Mucosa of descending colon (tissue), 3 donors: Measurements from ENCODE around the gene SOCS7. TPM values are rescaled to one million over a fixed set of nuclear protein-coding genes. Genes with fewer than 3 reads are reported as not detected.

Experiments
- ATAC-seq: fragments of 200-7000 bp; cut with Tn5 transposase; one replicate; pipeline ENCODE4 v1.9.1; 2020; ENCODE audit warnings: mild to moderate bottlenecking, moderate library complexity
- DNase-seq, 3 donors: peaks; one replicate each; pipeline ENCODE4 v3.0.0-alpha.2; 2020
- H3K36me3 ChIP-seq: fragments of 200-600 bp; one replicate; pipeline ENCODE4 v1.8.0; 2021; ENCODE audit warnings: low read depth, mild to moderate bottlenecking
- H3K4me1 ChIP-seq: fragments of 200-600 bp; one replicate; pipeline ENCODE4 v1.8.0; 2021; ENCODE audit warnings: low read depth, mild to moderate bottlenecking
- H3K4me3 ChIP-seq: fragments of 200-600 bp; one replicate; pipeline ENCODE4 v1.8.0; 2021; ENCODE audit warnings: mild to moderate bottlenecking
- H3K9me3 ChIP-seq: fragments of 200-600 bp; one replicate; pipeline ENCODE4 v1.8.0; 2021; ENCODE audit warnings: mild to moderate bottlenecking
- CTCF ChIP-seq: fragments of 200-600 bp; IDR thresholded peaks from one replicate; pipeline ENCODE4 v1.8.0; 2022; ENCODE audit warnings: antibody characterized with exemption, mild to moderate bottlenecking
- intact Hi-C, 2 donors: fragments of 100-400 bp; cut with DNase I in 1 of 2; cut with micrococcal nuclease in 1 of 2; formaldehyde crosslinking; loops; one replicate each; pipeline versions ENCODE4 v1.11.0 to v1.11.1; 2022; cut with DNase I, micrococcal nuclease
- total RNA-seq, 3 donors: library from RNA; stranded (reverse); fragmentation: NEBNext Ultra II Directional in 2 of 3; extraction: Animal tissue kit (Norgen Biotek cat#: 25700) in 2 of 3; gene quantifications; one replicate each; pipeline versions ENCODE4 v1.2.1 to v1.2.4, GENCODE V29; 2021 to 2023
- donor health status: DM: no; HTN: no; CAD: no; lungs with moderate emphysema.
- donor health status: DM: no; HTN: no; CAD: no.
- donor health status: DM: no; HTN: yes; CAD: no.

SOCS7 gene
- total RNA-seq, 3 donors from 2014 or later, result 11.4 to 26.2 (median 16.1) TPM

GRCh38 chr17:38322897-38323296 lies 28.7 kb upstream of the SOCS7 start:
- no peak for ATAC-seq
- intact Hi-C loops, result no loop called here

GRCh38 chr17:38324141-38324697 lies 27.4 kb upstream of the SOCS7 start:
- no peaks in the 10 kb centered on the region for H3K4me1 ChIP-seq
- no peak overlapping the region for H3K4me3 ChIP-seq
- TF ChIP-seq CTCF, result no peak
- ATAC-seq (no peak), DNase-seq (no peak)
- H3K36me3 ChIP-seq, result no peaks in the 10 kb centered on the region
- H3K9me3 ChIP-seq, result no peaks in the 10 kb centered on the region
- intact Hi-C loops, result no loop called here

More at GRCh38 chr17:38322897-38323296, 28.7 kb upstream of the SOCS7 start:
- no peaks in the 10 kb centered on the region for H3K36me3 ChIP-seq
- no peak overlapping the region for H3K4me3 ChIP-seq
- no peak for DNase-seq
- no peaks in the 10 kb centered on the region for H3K9me3 ChIP-seq
- H3K4me1 ChIP-seq, result no peaks in the 10 kb centered on the region
- no peak for TF ChIP-seq CTCF

- H3K9me3 ChIP-seq, result no peaks in the 10 kb centered on the region
- intact Hi-C loops, result no loop called here
- no peaks in the 10 kb centered on the region for H3K36me3 ChIP-seq
- ATAC-seq (no peak), DNase-seq (no peak)
- no peaks in the 10 kb centered on the region for H3K4me1 ChIP-seq
- H3K4me3 ChIP-seq, result no peak overlapping the region
- no peak for TF ChIP-seq CTCF
Observed at GRCh38 chr17:38324772-38325171, 26.9 kb upstream of the SOCS7 start.

- no peak for TF ChIP-seq CTCF
- intact Hi-C loops, result no loop called here
- no peak overlapping the region for H3K4me3 ChIP-seq
- DNase-seq (no peak), ATAC-seq (no peak)
- H3K36me3 ChIP-seq, result no peaks in the 10 kb centered on the region
- H3K9me3 ChIP-seq, result no peaks in the 10 kb centered on the region
- H3K4me1 ChIP-seq, result no peaks in the 10 kb centered on the region
Observed at GRCh38 chr17:38325221-38325851, 26.3 kb upstream of the SOCS7 start.

GRCh38 chr17:38326996-38327792 lies 24.4 kb upstream of the SOCS7 start:
- H3K9me3 ChIP-seq, result no peaks in the 10 kb centered on the region
- DNase-seq (peak in 1 of 3 donors; percentile 18), ATAC-seq (peak; percentile 20)
- intact Hi-C loops, result no loop called here
- no peak for TF ChIP-seq CTCF
- no peaks in the 10 kb centered on the region for H3K36me3 ChIP-seq
- no peak overlapping the region for H3K4me3 ChIP-seq
- no peaks in the 10 kb centered on the region for H3K4me1 ChIP-seq
